Ishikawa (cell line): ENCODE measurements around the gene FGFR3.

Source experiments
- CEBPB ChIP-seq: IDR thresholded peaks from 2 replicates; pipeline ENCODE4 v1.6.1; 2012
- CREB1 ChIP-seq: IDR thresholded peaks from 2 replicates; pipeline ENCODE4 v1.6.1; 2012; ENCODE audit warnings: low read depth
- EGR1 ChIP-seq: IDR thresholded peaks from 2 replicates; pipeline ENCODE4 v1.6.1; 2012
- NFIC ChIP-seq: IDR thresholded peaks from 2 replicates; pipeline ENCODE4 v1.6.1; 2012
- TF ChIP-seq, protein P1 (sequence below): IDR thresholded peaks from 2 replicates; pipeline ENCODE4 v1.6.1; 2012
- TF ChIP-seq, protein P2 (sequence below): IDR thresholded peaks from 2 replicates; pipeline ENCODE4 v1.6.1; 2012; ENCODE audit warnings: low read depth, mild to moderate bottlenecking

DNA sequence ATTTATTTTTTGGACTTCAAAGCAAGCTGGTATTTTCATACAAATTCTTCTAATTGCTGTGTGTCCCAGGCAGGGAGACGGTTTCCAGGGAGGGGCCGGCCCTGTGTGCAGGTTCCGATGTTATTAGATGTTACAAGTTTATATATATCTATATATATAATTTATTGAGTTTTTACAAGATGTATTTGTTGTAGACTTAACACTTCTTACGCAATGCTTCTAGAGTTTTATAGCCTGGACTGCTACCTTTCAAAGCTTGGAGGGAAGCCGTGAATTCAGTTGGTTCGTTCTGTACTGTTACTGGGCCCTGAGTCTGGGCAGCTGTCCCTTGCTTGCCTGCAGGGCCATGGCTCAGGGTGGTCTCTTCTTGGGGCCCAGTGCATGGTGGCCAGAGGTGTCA is 15.3 kb downstream of the FGFR3 start:
- TF ChIP-seq, protein P1, sequence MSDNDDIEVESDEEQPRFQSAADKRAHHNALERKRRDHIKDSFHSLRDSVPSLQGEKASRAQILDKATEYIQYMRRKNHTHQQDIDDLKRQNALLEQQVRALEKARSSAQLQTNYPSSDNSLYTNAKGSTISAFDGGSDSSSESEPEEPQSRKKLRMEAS = no peak
- TF ChIP-seq EGR1 (no peak), CREB1 (no peak), NFIC (no peak), CEBPB (peak; percentile 18; the same call in 1 of the 2 replicates)
- TF ChIP-seq, protein P2, sequence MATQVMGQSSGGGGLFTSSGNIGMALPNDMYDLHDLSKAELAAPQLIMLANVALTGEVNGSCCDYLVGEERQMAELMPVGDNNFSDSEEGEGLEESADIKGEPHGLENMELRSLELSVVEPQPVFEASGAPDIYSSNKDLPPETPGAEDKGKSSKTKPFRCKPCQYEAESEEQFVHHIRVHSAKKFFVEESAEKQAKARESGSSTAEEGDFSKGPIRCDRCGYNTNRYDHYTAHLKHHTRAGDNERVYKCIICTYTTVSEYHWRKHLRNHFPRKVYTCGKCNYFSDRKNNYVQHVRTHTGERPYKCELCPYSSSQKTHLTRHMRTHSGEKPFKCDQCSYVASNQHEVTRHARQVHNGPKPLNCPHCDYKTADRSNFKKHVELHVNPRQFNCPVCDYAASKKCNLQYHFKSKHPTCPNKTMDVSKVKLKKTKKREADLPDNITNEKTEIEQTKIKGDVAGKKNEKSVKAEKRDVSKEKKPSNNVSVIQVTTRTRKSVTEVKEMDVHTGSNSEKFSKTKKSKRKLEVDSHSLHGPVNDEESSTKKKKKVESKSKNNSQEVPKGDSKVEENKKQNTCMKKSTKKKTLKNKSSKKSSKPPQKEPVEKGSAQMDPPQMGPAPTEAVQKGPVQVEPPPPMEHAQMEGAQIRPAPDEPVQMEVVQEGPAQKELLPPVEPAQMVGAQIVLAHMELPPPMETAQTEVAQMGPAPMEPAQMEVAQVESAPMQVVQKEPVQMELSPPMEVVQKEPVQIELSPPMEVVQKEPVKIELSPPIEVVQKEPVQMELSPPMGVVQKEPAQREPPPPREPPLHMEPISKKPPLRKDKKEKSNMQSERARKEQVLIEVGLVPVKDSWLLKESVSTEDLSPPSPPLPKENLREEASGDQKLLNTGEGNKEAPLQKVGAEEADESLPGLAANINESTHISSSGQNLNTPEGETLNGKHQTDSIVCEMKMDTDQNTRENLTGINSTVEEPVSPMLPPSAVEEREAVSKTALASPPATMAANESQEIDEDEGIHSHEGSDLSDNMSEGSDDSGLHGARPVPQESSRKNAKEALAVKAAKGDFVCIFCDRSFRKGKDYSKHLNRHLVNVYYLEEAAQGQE = no peak
